Measurements from ENCODE around the gene NECAB2. TPM values are rescaled to one million over a fixed set of nuclear protein-coding genes. Genes with fewer than 3 reads are reported as not detected.
A peak's percentile ranks its signal among the peaks of the same experiment; 100 is the strongest.

Gene NECAB2
- total RNA-seq, 1 donor from 2014 or later = 19.6 TPM

DNA sequence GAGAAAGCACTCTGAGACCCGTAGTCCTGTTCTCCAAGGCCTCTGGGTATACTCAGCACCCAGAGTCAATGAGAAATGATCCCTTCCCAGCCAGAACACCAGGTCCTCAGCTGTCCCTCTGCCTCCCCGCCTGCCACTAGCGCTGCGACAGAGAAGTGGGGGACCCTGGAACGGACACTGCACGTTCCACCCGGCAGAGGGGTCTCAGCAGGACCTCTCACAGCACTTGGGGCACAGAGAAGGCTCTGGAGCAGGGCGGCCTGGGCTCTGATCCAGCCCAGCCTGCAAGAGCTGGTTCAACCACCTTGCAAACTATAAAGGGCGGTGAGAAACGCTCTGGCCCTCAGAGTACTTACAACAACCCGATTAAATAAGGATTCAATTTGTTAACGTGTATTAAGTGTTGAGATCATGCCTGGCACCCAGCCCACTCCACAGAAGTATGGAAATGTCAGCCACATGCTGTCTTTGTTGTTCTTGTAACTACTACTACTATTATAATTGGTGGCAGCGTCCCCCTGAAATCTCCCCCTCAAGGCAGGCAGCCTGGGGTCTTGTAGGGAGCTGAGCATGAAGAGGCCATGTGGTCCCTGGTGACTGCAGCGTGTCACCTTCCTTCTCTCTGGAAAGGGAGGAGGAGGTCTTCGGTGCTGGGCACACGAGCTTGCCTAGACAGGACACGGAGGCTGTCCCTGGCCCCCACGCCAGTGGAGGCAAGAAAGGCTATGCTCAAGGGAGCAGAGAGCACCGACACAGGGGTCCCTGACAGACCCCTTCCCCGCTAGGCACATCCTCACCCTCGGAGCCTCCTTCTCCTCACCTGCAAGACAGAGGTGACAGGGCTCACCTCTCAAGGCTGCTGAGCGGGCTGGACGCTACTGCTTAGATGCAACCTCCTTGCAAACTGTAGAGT, 12.6 kb upstream of the NECAB2 start:
- Mint-ChIP-seq H3K9me3 (no peaks in the 10 kb centered on the region), H3K4me3 (no peak overlapping the region), H3K27me3 (ENCODE audit: low read depth) (peaks cover 9% of the 10 kb centered on the region), H3K36me3 (ENCODE audit: low read depth) (no peaks in the 10 kb centered on the region), H3K4me1 (peaks cover 12% of the 10 kb centered on the region), H3K27ac (ENCODE audit: unreplicated experiment) (no peak overlapping the region)
- no peak for DNase-seq (ENCODE audit: low read depth, low spot score)
- TF ChIP-seq, protein P1, sequence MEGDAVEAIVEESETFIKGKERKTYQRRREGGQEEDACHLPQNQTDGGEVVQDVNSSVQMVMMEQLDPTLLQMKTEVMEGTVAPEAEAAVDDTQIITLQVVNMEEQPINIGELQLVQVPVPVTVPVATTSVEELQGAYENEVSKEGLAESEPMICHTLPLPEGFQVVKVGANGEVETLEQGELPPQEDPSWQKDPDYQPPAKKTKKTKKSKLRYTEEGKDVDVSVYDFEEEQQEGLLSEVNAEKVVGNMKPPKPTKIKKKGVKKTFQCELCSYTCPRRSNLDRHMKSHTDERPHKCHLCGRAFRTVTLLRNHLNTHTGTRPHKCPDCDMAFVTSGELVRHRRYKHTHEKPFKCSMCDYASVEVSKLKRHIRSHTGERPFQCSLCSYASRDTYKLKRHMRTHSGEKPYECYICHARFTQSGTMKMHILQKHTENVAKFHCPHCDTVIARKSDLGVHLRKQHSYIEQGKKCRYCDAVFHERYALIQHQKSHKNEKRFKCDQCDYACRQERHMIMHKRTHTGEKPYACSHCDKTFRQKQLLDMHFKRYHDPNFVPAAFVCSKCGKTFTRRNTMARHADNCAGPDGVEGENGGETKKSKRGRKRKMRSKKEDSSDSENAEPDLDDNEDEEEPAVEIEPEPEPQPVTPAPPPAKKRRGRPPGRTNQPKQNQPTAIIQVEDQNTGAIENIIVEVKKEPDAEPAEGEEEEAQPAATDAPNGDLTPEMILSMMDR (conservative IDR thresholded peaks at IDR 0.05) = no peak

DNA sequence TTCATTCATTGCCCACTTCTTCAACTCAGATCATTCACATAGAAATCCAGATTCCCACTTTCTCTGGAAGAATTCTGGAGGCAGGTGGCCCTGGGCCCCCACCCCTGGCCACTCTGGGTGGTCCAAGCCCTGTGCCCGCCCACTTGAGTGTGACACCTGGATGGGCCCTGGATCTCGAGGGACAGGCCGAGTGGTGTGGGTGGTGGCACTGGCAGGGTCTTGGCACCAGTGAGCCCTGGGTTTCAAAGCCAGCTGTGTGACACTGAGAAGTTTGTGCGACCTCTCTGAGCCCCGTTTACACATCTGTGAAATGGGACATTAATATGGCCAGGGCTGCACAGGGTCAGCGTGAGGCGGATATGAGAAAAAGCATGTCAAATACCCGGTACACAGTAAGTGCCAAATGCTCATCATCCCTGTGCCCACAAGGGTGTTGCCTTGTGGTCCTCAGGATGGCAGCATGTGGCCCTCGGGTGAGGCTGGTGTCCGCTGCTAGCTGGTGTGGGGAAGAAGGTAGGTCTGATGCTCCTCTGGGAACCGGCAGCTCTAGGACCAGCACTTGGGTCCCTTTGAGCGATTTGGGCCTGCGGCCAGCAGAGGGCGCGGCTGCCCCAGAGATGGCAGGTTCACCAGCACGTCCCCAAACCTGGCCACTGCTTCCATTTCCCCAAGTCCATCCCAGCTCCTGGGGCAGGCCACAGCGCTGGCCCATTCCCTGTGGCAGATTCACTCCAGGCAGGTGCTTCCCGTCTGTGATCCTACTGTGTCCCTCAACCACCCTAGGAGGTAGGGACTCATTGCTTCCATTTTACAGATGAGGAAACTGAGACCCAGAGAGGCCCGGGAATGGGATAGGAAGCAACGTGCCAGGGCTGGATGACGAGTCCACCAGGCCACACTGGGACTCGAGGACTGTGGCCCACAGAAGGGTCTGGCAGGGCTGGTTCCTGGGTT, 11.4 kb upstream of the NECAB2 start:
- peak; percentile 88 for DNase-seq (ENCODE audit: low read depth, low spot score)
- Mint-ChIP-seq H3K27me3 (ENCODE audit: low read depth) (peaks cover 9% of the 10 kb centered on the region), H3K4me3 (no peak overlapping the region), H3K36me3 (ENCODE audit: low read depth) (no peaks in the 10 kb centered on the region), H3K27ac (ENCODE audit: unreplicated experiment) (no peak overlapping the region), H3K9me3 (no peaks in the 10 kb centered on the region), H3K4me1 (peaks cover 12% of the 10 kb centered on the region)
- TF ChIP-seq, protein P1 (conservative IDR thresholded peaks at IDR 0.05) = peak; percentile 93

DNA sequence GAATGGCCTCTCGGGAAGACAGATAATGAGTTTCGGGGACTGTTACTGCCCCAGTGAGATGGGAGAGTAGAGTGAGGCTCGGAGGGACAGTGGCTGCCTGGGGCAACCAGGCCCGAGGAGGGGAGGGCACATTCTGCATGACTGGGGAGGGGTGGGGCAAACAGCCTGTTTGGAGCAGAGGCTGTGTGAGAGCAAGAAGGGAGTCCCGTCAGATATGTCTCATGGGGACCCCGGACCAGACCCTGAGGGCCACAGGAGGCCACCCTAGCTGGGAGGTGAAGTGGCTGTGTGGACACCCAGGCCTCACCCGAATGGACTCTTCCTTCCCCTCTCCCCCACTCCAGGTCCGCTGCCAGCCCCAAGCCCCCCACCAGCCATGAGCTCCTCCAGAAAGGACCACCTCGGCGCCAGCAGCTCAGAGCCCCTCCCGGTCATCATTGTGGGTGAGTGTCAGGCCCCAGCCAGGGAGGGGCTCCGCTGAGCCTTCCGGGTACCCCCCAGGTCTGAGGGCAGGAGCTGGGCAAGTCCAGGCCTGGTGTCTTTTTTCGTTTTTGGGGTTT, 10.7 kb upstream of the NECAB2 start:
- TF ChIP-seq, protein P1 (conservative IDR thresholded peaks at IDR 0.05) = no peak
- H3K9me3 Mint-ChIP-seq = no peaks in the 10 kb centered on the region
- H3K4me3 Mint-ChIP-seq = no peak overlapping the region
- H3K36me3 Mint-ChIP-seq (ENCODE audit: low read depth) = no peaks in the 10 kb centered on the region
- H3K4me1 Mint-ChIP-seq = peaks cover 12% of the 10 kb centered on the region
- DNase-seq (ENCODE audit: low read depth, low spot score) = no peak
- no peak overlapping the region for H3K27ac Mint-ChIP-seq (ENCODE audit: unreplicated experiment)
- peaks cover 9% of the 10 kb centered on the region for H3K27me3 Mint-ChIP-seq (ENCODE audit: low read depth)

DNA sequence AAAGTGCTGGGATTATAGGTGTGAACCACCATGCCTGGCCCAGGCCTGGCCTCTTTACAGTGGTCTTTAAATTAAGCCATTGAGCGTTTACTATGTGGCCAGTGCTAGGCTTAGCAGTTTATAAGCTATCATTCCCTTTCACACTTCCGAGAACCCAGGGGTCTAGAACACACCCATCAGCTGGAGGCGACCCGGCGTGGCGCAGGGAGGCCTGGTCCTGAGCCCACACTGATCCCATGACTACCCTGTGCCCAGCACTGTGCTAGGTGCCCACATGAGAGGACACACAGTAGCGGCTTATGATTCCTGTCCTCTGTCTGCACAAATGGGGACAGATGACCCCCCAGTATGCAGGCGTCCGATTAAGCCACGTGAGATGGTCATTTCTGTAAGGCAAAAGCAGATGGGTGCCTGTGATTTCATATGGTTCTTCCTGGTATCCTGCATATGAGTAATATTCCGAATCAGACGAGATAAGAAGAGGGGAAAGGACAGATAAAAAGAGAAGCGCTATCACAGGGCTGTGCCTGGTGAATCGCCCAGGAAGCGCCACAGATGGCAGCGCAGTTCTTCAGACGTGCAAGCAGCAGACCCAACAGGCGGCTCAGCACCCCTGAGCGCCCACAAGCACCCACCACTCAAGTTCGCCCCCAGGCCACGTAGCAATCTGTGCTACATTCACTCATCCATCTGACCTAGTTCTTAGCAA, 9.8 kb upstream of the NECAB2 start:
- Mint-ChIP-seq H3K27ac (ENCODE audit: unreplicated experiment) (no peak overlapping the region), H3K9me3 (no peaks in the 10 kb centered on the region), H3K4me3 (no peak overlapping the region), H3K4me1 (peaks cover 12% of the 10 kb centered on the region), H3K27me3 (ENCODE audit: low read depth) (peaks cover 9% of the 10 kb centered on the region), H3K36me3 (ENCODE audit: low read depth) (no peaks in the 10 kb centered on the region)
- TF ChIP-seq, protein P1 (conservative IDR thresholded peaks at IDR 0.05) = no peak
- no peak for DNase-seq (ENCODE audit: low read depth, low spot score)

Data from neural crest cell (in vitro differentiated cells).